Right lung (tissue), 5 donors: ENCODE measurements around the gene CSK. TPM values are rescaled to one million over a fixed set of nuclear protein-coding genes. Genes with fewer than 3 reads are reported as not detected.
A peak's percentile ranks its signal among the peaks of the same experiment; 100 is the strongest.

Experiments used
- DNase-seq, 2 donors: peaks; one replicate each; pipeline ENCODE4 v3.0.0-alpha.2; 2013
- polyA plus RNA-seq, 5 donors: library from polyadenylated mRNA; unstranded; fragments of 120-200 nt; gene quantifications; one replicate each; pipeline versions ENCODE4 v1.2.1 to v1.2.3, GENCODE V29; 2013; ENCODE audit warnings: inconsistent platforms in 1 of 5, low replicate concordance in 1 of 5; ENCODE audit not compliant: insufficient read length in 5 of 5, insufficient read depth in 1 of 5

Gene CSK
- polyA plus RNA-seq, 5 donors: 35.6 to 56.6 (median 38.0) TPM

DNA sequence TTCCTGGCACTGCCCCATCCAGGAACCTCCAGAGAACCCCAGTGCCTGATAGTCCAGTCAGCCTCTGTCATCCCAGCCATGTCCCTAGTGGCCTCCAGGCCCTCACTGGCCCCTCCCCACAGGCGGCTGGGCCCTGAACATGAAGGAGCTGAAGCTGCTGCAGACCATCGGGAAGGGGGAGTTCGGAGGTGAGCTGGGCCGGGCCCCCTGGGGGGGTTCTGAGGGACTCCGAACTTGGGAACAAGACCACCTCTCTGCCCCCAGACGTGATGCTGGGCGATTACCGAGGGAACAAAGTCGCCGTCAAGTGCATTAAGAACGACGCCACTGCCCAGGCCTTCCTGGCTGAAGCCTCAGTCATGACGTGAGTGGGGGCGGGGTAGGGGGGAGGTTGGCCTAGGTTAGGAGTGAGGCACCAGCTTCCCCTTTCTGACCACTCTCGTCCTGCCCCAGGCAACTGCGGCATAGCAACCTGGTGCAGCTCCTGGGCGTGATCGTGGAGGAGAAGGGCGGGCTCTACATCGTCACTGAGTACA, 18.7 kb downstream of the CSK start:
- DNase-seq: no peak

DNA sequence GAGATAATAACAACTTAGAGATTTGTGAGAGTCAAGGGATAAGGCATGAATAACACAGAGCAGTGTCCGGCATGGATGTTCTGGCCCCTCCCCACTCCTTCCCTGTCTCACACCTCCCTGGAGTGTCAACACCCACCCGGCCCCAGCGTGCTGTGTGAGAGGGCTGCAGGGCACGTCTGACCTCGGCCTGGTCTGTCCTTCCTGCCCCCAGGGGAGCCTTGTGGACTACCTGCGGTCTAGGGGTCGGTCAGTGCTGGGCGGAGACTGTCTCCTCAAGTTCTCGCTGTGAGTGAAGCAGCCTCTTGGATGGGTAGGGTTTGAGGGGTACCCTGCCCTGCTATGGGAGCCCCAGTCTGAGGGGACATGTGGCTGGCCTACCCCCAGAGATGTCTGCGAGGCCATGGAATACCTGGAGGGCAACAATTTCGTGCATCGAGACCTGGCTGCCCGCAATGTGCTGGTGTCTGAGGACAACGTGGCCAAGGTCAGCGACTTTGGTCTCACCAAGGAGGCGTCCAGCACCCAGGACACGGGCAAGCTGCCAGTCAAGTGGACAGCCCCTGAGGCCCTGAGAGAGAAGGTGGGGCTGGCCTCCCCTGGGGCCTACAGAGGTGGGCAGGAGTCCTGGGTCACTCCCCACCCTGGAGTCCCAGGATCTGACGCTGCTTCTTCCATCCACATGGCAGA, 19.6 kb downstream of the CSK start:
- DNase-seq: no peak

DNA sequence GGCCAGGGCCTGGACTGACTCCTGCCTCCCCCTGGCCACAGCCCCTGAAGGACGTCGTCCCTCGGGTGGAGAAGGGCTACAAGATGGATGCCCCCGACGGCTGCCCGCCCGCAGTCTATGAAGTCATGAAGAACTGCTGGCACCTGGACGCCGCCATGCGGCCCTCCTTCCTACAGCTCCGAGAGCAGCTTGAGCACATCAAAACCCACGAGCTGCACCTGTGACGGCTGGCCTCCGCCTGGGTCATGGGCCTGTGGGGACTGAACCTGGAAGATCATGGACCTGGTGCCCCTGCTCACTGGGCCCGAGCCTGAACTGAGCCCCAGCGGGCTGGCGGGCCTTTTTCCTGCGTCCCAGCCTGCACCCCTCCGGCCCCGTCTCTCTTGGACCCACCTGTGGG, 20.4 kb downstream of the CSK start:
- no peak for DNase-seq

DNA sequence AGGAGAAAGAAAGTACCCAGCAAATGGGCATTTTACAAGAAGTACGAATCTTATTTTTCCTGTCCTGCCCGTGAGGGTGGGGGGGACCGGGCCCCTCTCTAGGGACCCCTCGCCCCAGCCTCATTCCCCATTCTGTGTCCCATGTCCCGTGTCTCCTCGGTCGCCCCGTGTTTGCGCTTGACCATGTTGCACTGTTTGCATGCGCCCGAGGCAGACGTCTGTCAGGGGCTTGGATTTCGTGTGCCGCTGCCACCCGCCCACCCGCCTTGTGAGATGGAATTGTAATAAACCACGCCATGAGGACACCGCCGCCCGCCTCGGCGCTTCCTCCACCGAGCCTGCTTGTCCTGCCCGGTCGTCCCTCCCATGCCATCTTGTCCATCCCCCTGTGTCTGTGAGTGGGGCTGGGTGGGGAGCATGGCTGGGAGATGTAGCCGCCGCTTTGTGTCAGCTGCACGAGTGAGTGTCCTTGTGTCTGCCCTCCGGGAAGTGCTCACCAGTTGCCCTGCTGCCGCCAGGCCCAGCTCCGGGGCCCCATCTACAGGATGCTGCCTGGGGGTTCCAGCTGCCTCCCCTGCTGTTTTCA, 21.1 kb downstream of the CSK start:
- no peak for DNase-seq

DNA sequence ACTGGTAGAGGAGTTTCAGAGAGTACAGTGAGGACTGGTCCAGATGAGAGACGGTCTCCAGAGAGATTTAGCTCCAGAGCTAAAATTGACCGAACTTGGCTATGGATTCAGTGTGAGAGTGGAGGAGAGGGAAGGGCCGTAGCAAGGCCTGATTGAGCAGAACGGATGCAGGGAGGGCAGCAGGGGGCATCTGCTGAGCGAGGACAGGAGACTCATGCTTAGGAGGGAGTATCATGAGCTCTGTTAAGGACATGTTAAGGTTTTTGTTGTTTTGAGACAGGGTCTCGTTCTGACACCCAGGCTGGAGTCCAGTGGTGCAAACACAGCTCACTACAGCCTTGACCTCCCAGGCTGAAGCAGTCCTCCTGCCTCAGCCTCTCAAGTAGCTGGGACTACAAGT, 23.1 kb downstream of the CSK start:
- DNase-seq: no peak

DNA sequence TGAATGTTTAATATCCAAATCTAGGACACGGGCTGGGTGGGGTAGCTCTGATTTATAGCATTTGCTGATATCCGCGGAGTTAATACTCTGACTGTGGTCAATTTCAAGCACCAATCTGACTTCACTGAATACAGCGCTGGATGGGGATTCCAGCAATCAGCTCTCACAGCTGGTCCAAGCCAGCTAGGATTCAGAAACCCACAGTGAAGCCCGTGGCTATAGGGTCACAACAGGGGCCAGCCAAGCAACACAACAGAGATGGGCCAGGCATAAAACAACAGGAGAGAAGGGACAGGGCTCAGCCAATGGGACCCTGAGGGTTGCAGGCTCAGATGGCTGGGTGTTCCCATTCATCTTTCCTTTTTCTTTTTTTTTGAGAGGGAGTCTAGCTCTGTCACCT, 25.4 kb downstream of the CSK start:
- DNase-seq: no peak

DNA sequence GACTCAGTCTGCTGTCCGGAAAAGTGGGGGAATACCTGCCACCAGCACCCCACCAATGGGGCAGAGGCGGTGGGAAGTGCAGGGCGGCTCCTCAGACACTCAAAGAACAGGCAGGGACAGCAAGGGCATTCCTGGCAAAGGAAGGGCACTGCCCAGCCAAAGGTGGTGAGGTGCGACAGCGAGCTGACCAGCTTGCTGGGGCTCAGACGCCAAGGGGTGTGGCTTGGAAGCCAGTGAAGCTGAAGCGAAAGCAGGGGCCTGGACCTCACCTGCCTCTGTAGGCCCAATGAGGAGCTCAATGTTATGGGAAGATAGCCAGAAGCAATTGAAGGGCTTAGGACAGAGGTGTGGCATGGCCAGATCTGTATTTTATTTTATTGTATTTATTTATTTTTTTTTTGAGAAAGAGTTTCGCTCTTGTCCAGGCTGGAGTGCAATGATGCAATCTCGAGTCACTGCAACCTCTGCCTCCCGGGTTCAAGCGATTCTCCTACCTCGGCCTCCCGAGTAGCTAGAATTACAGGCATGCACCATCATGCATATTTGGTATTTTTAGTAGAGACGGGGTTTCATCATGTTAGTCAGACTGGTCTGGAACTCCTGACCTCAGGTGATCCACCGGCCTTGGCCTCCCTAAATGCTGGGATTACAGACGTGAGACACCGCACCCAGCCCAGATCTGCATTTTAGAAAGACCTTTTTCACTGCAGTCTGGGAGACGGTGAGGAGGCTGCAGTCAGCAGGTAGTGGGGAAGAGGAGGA, 26.4 kb downstream of the CSK start:
- DNase-seq: no peak

DNA sequence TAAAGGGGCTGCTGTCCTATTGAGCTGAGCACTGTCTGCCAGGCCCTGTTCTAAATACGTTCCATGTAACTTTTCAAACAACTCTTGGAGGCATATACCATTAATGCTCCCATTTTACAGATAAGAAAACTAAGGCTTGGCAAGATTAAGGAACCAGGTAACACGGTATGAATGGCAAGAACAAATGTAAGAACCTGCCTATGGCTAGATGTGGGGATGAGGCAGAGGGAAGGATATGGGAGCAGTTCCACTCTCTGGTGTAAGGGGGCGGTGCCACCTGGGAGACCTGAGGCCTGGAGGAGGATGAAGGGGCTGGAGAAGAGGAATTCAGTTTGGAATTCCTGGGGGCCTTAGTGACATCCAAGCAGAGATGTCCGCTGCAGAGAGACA, 27.0 kb downstream of the CSK start:
- DNase-seq: no peak

DNA sequence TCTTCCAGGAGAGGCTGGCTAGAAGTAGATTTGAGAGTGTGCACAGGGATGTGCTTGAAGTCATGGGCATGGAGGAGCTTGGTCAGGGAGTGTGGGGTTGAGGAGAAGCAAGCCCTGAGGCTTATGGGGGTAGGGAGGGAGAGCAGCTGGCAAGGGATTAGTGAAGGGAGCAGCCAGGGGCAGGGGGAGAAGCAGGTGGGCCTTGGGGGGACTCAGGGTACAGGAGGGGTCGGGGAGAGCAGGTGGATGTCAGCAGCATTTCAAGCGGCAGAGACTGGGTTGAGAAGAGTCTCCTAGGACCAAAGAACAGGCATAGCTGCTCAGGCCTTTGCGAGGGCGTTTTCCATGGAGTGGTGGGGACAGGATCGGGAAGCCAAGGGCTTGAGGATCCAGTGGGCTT, 27.4 kb downstream of the CSK start:
- DNase-seq: no peak

DNA sequence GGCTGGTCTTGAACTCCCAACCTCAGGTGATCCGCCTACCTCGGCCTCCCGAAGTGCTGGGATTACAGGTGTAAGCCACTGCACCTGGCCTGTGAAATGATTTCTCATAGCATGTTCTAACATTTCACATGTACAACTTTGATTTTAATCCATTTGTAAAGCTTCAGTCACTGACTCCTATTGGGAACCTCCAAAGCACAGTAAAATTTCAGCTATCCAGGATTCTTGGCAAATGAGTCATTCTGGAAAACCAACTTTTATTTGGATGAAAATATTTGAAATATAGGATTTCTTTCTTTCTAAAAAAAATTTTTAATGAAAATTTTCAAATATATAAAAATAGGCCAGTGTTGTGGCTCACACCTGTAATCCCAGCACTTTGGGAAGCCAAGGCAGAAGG, 28.1 kb downstream of the CSK start:
- no peak for DNase-seq

DNA sequence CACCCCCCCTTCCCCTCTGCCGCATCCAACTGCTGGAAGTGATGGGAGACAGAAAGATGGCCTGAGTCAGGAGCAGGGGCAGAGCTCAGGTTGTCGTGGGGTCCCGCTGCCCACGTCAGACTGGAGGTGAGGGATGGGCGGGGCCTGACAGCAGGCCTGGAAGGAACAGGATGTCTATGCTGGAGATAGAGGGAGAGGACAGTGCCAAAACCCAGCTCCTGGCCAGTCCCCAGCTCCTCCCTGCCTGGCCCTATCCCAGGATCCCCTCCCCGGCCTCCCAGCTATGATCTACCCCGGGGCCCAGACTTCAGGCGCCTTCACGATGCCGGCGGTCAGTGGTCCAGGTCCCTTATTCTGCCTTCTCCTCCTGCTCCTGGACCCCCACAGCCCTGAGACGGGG, 30.7 kb downstream of the CSK start, which contains the start of gene LMAN1L:
TSS of gene LMAN1L (plus strand) at position 303 of the 400 bp plus-strand sequence. CDS start at position 323, 20 bp downstream.
- peak in 1 of 2 donors; percentile 12 for DNase-seq

DNA sequence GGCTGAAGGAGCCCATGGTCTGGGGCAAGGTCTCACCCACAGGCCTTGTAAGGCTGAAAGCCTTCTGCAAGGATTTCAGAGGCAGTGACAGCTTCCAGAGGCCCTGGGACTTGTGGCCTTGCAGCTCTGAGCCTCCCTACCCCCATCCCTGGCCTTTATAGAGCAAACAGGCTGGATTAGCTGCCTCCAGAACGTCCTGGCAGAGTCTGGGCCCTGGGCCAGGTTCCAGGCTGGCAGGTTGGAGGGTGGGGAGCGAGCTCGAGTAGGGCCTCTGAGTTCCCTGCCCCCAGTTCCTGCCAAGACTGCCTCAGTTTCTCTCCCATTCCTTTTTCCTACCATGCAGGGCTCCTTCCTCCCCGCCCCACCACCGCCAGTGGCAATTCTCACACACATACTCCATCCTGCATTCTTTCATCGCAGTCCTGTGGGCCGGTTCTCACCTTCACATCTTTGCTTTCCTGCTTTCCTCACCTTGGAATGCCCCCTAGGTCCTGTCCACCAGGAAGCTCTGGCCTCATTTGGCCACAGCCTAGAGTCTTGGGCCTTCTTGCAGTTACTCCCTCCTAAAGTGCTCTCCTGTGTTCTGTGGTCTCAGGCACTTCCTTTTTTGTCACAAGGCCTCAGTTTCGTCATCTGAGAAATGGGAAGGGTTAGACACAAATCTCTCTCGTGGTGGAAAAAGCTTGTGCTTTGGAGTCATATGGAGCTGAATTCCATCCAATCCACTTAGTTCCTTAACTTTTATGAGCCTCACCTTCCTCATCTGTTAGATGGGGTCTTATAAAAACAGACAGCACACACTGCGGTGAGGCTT, 33.4 kb downstream of the CSK start:
- DNase-seq: no peak

DNA sequence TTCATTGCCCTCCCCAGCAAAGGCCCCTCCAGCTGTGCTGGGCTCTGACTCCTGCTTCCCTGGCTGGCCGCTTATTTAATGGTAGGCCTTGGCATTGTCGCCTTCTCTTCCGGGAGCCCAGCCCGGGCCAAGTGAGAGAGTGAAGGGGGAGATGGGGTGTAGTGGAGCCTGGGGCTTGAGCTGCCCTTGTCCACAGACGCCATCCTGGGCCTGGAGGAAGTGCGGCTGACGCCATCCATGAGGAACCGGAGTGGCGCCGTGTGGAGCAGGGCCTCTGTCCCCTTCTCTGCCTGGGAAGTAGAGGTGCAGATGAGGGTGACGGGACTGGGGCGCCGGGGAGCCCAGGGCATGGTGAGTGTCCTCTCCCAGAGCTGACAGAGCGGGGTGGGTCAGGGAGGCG, 34.1 kb downstream of the CSK start:
- DNase-seq: no peak

DNA sequence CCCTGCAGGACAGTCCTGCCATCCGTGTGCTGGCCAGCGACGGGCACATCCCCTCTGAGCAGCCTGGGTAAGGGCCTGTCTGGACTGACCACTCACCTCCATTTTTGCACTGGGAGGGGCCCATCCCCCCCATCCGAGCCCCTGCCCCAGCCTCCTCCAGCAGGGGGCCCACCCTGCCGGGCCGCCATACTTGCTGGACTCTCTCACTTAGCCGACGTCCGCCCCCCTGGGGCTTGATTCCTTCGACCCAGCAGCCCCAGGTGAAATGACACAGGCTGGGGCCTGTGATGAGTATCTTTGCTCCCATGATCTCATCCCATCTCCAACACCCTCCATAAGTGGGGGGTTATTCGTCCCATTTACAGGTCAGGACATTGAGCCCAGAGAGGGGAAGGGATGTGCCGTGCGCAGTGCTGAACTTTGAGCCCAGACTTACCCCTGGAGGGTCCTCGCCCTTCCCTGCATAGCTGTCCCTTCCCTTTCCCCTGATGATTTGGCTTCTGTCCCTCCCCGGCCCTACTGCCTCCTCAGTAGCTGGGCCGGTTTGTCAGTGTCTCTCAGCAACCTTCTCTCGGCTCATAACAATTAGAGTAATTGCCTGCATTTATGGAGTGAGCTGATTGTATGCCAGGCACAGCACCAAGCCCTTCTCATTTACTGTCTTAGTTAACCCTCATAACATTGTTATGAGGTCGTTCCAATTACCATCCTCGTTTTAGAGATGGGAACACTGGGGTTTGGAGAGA, 34.9 kb downstream of the CSK start:
- no peak for DNase-seq

DNA sequence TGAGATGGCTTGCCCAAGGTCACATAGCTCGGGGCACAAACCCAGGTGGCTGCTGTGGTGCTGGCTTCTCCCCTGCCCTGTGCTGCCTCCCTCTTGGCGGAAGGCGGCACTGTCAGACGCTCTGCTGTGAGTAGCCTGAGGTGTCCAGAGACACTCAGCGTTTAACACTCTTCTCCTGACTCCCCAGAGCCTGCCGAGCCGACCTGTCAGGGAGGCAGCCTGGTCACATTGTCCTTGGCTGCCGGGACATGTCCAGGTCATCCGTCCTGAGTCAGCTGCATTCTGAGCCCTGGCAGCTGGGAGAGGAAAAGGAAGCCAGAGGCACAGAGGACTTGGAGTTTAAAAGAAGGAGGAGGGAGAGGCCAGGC, 35.5 kb downstream of the CSK start:
- DNase-seq: peak in 1 of 2 donors; percentile 9

DNA sequence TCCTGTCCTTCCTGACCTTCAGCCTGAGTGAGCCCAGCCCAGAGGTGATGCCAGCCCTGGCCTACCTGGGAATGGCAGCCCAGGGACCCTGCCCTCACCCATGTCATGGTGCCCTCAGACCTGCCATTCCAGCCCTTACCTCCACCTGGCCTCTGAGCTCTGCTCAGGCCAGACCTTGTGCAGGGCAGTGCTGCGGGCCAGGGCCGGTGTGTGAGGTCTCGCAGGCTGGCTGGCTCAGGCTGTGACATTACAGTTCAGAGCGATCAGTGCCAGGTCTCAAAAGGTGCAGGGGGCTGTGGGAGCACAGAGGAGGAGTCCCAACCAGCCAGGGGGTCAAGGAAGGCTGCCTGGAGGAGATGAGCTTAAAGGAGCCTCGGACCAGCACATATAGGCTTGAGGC, 38.2 kb downstream of the CSK start:
- DNase-seq: no peak

DNA sequence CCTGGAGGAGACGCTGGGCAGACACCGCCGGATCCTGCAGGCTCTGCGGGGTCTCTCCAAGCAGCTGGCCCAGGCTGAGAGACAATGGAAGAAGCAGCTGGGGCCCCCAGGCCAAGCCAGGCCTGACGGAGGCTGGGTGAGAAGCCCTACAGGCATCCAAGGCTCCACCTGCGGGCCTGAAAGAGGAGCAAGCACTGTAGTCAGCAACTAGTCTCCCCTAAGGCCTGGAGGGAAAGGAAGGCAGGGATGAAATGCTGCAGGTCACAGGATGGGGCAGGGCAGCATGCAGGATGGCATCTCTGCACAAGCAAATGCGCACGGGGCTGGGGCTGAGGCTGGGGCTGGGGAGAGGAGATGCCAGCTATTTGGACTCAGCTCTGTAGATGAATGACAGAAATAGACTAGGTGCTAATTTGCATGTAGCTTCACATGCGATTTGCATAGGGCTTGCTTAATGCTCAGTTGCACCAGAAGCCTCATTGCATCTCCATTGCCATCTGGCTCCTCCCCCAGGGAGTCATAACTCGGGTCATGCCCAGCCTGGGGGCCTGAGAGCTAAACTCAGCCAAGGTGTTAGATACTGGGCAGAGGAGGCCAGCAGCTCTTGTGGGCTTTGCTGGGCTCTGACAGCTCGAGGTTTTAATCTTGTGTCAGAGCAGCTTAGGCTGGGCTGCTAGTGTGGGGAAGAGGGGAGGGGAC, 39.4 kb downstream of the CSK start:
- no peak for DNase-seq

DNA sequence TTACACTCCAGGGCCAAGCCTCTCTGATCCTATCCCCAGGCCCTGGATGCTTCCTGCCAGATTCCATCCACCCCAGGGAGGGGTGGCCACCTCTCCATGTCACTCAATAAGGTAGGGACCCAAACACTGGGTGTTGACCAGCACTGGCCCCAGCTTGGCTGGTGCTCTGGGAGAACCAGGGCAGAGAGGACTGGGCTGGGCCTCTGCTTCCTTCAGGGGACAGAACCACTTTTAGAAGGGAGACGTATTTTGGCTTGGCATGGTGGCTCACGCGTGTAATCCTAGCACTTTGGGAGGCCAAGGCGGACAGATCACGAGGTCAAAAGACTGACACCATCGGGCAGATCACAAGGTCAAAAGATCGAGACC, 39.9 kb downstream of the CSK start:
- no peak for DNase-seq

DNA sequence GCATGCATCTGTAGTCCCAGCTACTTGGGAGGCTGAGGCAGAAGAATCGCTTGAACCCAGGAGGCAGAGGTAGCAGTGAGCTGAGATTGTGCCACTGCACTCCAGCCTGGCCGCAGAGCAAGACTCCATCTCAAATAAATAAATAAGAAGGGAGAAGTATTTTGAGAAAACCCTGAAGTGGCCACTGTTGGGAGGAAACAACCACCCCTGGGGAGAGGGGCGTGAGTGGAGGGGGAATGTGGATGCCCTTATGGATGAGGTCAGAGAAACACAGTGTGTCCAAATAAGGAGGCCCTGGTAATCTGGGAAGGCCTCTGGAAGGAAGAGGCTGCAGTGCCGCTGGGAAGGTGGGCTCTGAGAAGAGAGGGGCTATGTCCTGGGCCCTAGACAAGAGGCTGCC, 40.4 kb downstream of the CSK start:
- no peak for DNase-seq

DNA sequence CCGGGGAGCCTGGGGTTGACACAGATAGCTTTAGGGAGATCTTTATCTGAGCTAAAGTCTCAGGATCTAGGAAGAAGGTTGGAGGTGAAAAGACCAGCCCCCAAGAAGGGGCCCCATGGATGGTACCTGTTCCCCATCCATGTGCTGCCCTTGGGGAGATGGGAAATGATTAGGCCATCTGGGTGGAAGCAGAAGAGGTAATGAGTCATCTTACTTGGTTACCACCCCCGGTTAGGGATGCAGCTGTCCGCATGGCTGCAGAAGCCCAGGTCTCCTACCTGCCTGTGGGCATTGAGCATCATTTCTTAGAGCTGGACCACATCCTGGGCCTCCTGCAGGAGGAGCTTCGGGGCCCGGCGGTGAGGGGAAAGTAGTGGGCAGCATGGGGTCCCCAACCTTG, 41.4 kb downstream of the CSK start:
- DNase-seq: no peak

DNA sequence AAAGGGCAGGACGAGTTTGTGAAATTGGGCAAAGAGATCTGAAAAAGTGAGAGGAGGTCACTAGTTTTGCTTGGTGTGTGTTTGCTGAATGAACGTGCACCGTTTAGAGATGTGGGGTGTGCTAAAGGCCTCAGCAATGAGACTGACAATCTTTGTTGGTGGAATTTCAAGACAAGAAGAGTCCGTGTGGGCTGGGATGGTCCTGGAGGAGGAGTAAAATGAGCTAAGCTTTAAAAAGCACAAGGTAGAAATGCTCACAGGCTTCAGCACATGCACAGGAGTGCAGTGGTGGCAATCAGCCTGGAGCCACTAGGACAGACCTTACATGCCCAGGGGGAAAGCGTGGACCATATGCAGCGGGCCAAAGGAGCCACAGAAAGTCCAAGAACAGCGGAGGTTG, 43.1 kb downstream of the CSK start:
- DNase-seq: no peak
